Measurements from ENCODE around the gene LPIN1.

DNA sequence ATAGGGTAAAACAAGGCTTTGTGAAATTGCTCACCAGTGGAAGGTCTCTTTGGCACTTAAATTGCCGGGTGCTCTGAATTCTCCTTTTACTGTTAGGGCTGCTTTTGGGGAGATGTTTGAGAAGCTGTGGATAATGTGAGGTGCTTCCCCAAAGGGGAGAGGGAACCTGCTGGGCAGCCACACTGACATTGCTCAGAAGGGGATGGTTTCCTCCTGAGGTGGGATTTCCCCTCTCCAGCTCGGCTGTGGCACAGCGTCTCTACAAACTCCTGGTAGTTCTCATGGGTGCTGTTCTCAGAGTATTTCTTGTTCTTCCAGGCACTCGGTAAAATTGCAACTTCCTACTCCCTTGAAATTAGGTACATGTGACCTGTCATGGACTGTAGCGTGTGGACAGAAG is 124.2 kb downstream of the LPIN1 start:
- TF ChIP-seq EZH2 (IDR thresholded peaks at IDR 0.05; ENCODE audit: borderline replicate concordance, low read depth, low read length, poor library complexity, severe bottlenecking), result no peak
- TF ChIP-seq, protein P1, sequence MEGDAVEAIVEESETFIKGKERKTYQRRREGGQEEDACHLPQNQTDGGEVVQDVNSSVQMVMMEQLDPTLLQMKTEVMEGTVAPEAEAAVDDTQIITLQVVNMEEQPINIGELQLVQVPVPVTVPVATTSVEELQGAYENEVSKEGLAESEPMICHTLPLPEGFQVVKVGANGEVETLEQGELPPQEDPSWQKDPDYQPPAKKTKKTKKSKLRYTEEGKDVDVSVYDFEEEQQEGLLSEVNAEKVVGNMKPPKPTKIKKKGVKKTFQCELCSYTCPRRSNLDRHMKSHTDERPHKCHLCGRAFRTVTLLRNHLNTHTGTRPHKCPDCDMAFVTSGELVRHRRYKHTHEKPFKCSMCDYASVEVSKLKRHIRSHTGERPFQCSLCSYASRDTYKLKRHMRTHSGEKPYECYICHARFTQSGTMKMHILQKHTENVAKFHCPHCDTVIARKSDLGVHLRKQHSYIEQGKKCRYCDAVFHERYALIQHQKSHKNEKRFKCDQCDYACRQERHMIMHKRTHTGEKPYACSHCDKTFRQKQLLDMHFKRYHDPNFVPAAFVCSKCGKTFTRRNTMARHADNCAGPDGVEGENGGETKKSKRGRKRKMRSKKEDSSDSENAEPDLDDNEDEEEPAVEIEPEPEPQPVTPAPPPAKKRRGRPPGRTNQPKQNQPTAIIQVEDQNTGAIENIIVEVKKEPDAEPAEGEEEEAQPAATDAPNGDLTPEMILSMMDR (conservative IDR thresholded peaks at IDR 0.05; ENCODE audit: low read depth, low read length), result no peak
